BE2C (cell line): ENCODE measurements around the gene SLIT1.

Experiments
- DNase-seq: peaks from one replicate; pipeline ENCODE4 v3.0.0-alpha.2; 2020
- H3K27me3 ChIP-seq: fragments of 250-450 bp; sonication (Bioruptor Pico); 2 replicates; pipeline ENCODE4 v1.5.1; 2020; ENCODE audit warnings: mild to moderate bottlenecking
- H3K36me3 ChIP-seq: fragments of 250-450 bp; sonication (Bioruptor Pico); 2 replicates; pipeline ENCODE4 v1.5.1; 2020; ENCODE audit warnings: mild to moderate bottlenecking
- H3K4me1 ChIP-seq: fragments of 250-450 bp; sonication (Bioruptor Pico); 2 replicates; pipeline ENCODE4 v1.5.1; 2020
- H3K4me3 ChIP-seq: 2 replicates; pipeline ENCODE4 v1.5.1; 2011; ENCODE audit warnings: low read depth, low read length
- H3K9me3 ChIP-seq: fragments of 250-450 bp; sonication (Bioruptor Pico); 2 replicates; pipeline ENCODE4 v1.5.1; 2020
- TF ChIP-seq, protein P1 (sequence below): IDR thresholded peaks from 2 replicates; pipeline ENCODE4 v1.5.1; 2012; ENCODE audit warnings: mild to moderate bottlenecking, low read depth, low read length

SLIT1 gene

DNA sequence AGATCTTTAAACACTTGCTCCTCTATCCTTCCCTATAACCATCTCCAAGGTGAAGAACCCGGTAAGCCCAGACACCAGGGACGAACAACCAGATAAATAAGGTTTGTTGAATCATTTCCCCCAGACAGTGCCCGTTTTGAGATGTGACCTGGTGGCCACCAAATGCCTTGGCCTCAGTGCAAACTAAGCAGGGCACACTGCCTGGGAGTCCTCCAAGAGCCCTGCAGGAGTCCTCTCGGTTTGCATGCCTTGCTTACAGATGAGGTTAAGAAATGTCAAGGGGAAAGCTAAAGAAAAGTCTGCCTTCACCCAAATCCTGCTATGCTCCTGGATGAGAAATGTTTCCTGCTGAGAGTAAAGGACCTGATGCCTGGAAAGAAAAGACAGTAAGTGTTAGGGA lies 31.6 kb downstream of the SLIT1 start:
- Histone ChIP-seq H3K9me3 (no peaks in the 10 kb centered on the region), H3K4me1 (no peaks in the 10 kb centered on the region; the same call in 1 of the 2 replicates)

GRCh38 chr10:97153270-97153850 lies 32.4 kb downstream of the SLIT1 start:
- TF ChIP-seq, protein P1, sequence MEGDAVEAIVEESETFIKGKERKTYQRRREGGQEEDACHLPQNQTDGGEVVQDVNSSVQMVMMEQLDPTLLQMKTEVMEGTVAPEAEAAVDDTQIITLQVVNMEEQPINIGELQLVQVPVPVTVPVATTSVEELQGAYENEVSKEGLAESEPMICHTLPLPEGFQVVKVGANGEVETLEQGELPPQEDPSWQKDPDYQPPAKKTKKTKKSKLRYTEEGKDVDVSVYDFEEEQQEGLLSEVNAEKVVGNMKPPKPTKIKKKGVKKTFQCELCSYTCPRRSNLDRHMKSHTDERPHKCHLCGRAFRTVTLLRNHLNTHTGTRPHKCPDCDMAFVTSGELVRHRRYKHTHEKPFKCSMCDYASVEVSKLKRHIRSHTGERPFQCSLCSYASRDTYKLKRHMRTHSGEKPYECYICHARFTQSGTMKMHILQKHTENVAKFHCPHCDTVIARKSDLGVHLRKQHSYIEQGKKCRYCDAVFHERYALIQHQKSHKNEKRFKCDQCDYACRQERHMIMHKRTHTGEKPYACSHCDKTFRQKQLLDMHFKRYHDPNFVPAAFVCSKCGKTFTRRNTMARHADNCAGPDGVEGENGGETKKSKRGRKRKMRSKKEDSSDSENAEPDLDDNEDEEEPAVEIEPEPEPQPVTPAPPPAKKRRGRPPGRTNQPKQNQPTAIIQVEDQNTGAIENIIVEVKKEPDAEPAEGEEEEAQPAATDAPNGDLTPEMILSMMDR = no peak
- Histone ChIP-seq H3K4me1 (no peaks in the 10 kb centered on the region; the same call in 1 of the 2 replicates), H3K27me3 (no peaks in the 10 kb centered on the region), H3K36me3 (no peaks in the 10 kb centered on the region), H3K4me3 (no peak overlapping the region), H3K9me3 (no peaks in the 10 kb centered on the region)
- DNase-seq = no peak

More for the DNA sequence above, 31.6 kb downstream of the SLIT1 start:
- DNase-seq = no peak
- no peaks in the 10 kb centered on the region for H3K36me3 ChIP-seq
- TF ChIP-seq, protein P1 = no peak
- H3K27me3 ChIP-seq = no peaks in the 10 kb centered on the region
- no peak overlapping the region for H3K4me3 ChIP-seq

DNA sequence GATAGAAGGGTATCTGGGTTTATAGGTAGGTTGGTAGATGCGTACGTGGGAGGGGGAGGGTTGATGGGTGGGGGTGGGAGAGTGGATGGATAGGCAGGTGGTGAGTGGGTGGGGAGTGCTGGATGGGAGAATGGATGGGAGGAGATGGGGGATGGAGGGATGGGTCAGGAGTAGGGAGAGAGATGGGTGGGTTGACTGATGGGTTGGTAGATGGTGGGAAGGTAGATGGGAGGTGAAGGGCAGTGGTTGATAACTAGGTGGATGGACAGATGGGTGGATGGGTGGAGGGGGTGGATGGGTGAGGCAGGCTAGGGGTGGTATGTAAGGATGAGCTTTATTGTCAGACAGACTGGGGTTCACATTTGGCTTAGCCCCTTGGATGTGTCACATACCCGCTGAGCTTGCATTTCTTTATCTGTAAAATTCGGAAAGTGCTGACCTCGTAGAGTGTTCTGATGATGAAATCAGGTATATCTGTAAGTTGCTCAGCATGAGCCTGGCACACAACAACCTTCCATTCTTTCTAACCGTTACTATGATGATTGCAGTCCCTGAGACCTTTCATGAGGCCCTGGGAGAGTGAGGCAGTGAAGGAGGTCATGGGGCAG lies 34.3 kb downstream of the SLIT1 start:
- no peaks in the 10 kb centered on the region for H3K27me3 ChIP-seq
- H3K9me3 ChIP-seq = no peaks in the 10 kb centered on the region
- no peak overlapping the region for H3K4me3 ChIP-seq
- H3K36me3 ChIP-seq = no peaks in the 10 kb centered on the region
- no peaks in the 10 kb centered on the region; the same call in 1 of the 2 replicates for H3K4me1 ChIP-seq
- no peak for DNase-seq
- TF ChIP-seq, protein P1 = no peak

GRCh38 chr10:97150616-97151015 lies 35.1 kb downstream of the SLIT1 start:
- Histone ChIP-seq H3K4me1 (no peaks in the 10 kb centered on the region; the same call in 1 of the 2 replicates), H3K36me3 (no peaks in the 10 kb centered on the region), H3K27me3 (no peaks in the 10 kb centered on the region), H3K9me3 (no peaks in the 10 kb centered on the region), H3K4me3 (no peak overlapping the region)
- TF ChIP-seq, protein P1 = no peak
- DNase-seq = no peak

DNA sequence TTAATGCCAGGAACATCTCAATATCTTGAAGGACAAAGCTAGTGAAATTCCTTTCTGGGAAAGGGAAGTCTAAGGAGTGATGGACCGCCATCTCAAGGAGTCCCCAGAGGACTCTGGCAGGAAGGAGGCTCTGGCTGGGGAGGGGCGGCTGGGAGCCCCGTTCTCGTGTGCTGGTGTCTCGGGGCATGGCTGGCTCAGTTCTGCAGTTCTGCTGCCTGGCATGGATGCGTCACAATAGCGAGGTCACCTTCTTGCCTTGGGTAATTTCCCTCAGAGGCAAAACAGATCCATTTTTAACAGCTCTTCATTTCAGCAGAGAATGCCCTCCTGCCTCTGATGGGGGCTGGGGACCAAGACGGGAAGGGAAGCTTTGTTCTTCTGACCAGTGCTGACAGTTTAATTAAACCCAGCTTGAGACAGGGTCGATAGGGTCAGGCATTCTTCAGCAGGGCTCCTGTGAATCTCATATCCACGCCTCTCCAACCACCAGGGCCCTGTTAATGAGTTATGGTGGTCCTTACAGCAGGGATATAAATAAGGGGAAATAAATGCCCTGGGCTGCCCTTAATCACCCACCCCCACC lies 35.7 kb downstream of the SLIT1 start:
- DNase-seq = no peak
- Histone ChIP-seq H3K36me3 (no peaks in the 10 kb centered on the region), H3K4me1 (no peaks in the 10 kb centered on the region; the same call in 1 of the 2 replicates), H3K27me3 (no peaks in the 10 kb centered on the region), H3K4me3 (no peak overlapping the region), H3K9me3 (no peaks in the 10 kb centered on the region)
- TF ChIP-seq, protein P1 = no peak

DNA sequence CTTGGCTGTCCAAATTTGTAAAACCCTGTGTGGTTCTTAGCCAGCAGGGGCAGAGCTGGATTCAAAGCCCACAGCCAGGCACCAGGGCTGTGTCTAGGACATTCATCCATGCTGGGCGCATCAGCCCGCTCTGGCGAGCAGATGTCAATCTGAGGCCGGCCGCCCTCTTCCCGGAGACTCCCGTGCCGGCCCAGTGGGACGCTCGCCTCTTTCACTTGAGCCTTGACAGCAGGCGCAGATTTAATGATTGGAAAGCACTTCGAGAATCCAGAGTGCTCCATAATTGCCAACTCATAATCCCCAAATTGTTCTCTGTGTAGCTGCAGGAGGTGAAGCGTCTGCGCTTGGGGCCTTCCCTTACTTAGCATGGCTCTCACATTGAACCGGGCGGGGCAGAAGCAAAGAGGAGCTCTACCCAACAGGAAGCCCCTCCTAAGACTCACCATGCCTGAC lies 36.7 kb downstream of the SLIT1 start:
- no peaks in the 10 kb centered on the region for H3K9me3 ChIP-seq
- DNase-seq = no peak
- no peaks in the 10 kb centered on the region for H3K36me3 ChIP-seq
- H3K4me1 ChIP-seq = no peaks in the 10 kb centered on the region; the same call in 1 of the 2 replicates
- H3K27me3 ChIP-seq = no peaks in the 10 kb centered on the region
- TF ChIP-seq, protein P1 = no peak
- no peak overlapping the region for H3K4me3 ChIP-seq
